Glomerular endothelial cell (primary cell): ENCODE data around the gene SPOP. TPM values are rescaled to one million over a fixed set of nuclear protein-coding genes. Genes with fewer than 3 reads are reported as not detected.
"Not testable (repeated sequence)": the region's sequence is repeated elsewhere in the genome, so short reads cannot be mapped to it uniquely, and the experiment has no call there.

Experiments
- DNase-seq: peaks from one replicate; pipeline ENCODE4 v3.0.0-alpha.2; 2011; ENCODE audit warnings: low read depth, low spot score; ENCODE audit errors: extremely low read depth
- total RNA-seq: library from RNA; depleted of rRNA; stranded (reverse); fragments of >200 nt; gene quantifications from 2 replicates; pipeline ENCODE4 v1.2.3, GENCODE V29; 2015

SPOP gene
- total RNA-seq, 1 donor from 2014 or later: 48.1 TPM

DNA sequence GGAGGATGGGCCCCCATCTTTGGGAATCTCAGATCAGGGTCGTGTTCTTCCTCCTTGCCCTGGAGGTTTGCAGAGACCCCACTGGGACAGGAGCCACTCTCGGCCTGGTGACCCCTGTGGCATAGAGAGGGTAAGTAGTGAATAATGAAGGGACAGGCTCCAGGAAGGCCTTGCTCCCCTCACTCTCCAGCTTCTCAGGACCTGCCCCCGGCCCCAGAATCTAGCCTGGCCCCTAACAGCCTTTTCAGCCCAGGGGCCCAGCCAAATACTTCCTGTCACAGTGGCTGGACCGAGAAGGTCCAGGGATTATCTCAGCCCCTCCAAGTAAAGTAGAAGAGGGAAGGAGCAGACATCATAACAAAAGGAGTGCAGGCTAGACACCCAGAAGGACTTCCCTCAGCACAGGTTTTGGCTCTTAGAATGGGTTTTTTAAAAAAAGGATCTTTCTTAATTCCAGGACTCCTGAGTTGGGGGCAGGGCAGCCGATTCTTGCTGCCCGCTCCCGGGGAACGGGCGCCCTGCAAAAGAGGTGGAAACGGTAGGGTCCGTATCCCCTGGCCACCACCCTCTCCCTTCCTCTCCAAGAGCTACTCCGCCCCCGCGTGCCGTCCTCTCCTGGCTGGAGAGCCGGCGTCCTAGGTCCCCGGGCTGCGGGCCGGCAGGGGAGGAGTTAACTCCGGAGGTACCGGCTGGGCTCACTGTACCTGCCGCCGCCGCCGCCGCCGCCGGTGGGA is 102.8 kb downstream of the SPOP start:
- no peak for DNase-seq

- no peak for DNase-seq
Observed at GRCh38 chr17:49574323-49574781, 103.5 kb downstream of the SPOP start.

- no peak for DNase-seq
Observed at GRCh38 chr17:49573510-49574322, 104.2 kb downstream of the SPOP start.

DNA sequence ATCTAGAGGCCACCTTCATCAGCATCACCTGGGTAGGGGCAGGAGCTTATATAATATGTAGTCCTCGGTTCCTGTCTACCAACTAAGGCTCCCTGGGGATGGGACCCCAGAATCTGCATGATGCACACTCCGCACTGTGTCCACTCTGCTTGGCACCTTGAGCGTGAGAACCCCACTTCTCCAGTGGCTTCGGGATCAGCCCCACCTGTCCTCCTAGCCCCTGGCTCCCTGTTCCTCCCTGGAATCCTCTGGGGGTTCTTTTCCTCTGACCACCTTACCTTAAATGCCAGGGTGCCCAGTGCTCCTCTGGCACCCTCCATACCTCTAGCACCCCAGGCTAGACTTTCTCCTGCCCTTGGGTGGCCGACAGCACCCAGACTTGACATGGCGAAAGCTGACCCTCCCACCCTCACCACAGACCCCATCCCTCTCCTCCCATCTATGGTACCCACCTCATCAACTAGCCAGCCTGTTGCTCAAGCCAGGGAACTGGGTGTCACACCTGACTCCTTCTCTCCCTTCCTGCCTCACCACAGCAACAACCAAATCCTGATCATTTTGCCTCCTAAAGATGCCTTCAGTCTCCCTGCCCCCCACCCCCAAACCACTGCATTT is 105.0 kb downstream of the SPOP start:
- DNase-seq: no peak

DNA sequence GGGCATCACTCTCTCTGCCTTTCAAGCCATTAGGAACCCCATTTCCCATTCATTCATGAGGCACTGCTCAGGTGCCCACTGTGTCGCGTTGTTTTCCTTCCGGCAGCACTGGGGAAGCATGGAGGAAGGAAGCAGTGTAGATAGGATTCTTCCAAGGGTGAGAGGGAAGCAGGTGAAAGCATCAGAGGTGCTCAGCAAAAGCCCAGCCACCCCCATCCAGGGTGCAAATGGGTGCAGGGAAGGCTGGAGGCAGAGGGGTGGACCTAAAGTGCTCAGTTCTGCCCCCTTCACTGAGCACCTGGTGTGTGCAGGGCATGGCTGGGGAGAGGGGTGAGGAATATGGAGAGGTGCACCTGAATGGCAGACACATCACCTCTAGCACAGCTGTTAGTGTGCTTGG is 105.7 kb downstream of the SPOP start:
- no peak for DNase-seq

- no peak for DNase-seq
Observed at GRCh38 chr17:49571764-49572163, 106.1 kb downstream of the SPOP start.

DNA sequence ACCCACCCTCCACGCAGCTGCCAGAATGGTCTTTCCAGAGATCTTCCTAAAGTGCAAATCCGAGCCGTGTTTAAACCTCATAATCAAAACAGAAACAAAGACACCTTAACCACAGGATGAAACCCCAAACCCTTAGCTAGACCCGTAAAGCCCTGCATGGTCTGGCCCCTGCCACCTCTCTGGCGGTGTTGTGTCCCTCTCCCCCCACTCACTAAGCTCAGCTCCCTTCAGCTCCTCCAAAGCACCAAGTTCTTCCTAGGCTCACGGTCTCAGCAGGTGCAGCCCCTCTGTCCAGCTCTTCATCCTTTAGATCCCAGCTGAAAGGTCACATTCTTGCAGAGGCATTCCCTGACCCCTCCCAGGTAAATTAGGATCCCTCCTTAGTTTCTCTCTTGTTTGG is 106.6 kb downstream of the SPOP start:
- no peak for DNase-seq

DNA sequence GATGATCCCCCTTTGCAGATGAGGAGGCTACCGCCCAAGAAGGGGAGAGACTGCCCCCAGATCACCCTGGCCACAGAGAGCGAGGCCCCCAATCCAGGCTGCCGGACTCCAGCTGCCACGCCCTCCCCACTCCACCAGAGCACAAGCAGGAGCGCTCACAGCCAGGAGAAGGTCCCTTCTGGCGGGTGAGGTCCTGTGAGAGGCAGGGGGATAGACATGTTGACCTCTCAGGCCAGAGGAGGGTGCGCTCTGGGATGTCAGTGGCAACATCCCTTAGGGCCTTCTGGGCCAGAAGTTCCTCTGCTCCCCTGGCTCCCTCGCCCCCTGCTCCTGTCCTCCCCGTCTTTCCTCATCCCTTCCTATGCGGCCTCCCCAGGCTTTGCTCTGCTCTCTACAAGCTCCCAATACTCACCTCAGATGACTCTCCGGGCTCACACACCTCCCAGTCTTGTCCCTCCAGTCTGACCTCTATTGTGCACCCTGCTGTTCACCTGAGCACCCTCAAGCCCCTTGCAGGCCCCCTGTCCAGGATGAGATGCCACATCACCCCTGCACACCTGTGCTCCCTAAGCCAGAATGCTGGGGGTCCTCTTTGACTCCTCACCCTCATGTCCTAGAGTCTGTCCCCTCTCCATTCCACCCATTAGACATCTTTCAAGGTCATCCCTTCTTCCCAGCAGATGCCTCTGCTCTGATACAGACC is 107.2 kb downstream of the SPOP start:
- DNase-seq: no peak

GRCh38 chr17:49568695-49569047 is 109.2 kb downstream of the SPOP start:
- not testable (repeated sequence) for DNase-seq

- peak; percentile 42 for DNase-seq
Observed at GRCh38 chr17:49567871-49568694, 109.8 kb downstream of the SPOP start.

DNA sequence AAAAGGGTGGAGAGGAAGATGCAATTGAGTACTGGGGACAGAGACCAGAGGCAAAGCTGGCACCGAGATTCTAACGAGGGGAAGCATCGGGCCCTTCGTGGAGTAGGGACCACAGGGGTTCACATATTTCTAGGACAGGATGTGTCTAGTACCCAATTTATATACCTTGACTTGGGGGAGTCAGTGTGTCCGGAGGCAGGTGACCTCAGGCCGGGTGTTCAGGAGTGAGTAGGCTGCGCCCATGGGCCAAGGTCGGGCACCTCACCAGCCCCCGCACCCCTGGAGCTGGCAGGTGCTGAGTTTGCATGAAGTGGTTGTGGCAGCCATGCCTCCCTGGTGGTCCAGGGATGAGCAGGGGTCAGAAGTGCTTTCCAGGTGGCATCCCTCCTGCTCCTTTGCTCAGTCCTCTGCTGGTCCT is 110.8 kb downstream of the SPOP start:
- DNase-seq: no peak

DNA sequence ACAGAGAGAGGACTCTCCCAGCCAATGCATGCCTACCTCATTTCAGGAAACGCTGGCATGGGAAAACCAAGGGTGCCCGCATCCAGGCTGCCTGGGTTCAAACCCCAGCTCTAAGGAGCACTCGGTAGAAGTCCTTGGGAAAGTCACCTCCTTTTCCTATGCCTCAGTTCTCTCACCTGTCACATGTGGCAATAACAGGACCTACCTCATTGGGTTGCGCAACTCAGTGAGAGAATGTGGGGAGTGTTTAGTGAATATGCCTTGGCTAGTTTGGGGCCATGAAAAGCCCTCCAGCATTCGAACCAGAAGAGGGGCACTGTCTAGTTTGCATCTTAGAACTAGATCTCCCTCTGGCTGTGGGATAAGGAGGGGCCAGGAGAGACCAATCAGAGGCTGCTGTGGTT is 111.2 kb downstream of the SPOP start:
- no peak for DNase-seq

DNA sequence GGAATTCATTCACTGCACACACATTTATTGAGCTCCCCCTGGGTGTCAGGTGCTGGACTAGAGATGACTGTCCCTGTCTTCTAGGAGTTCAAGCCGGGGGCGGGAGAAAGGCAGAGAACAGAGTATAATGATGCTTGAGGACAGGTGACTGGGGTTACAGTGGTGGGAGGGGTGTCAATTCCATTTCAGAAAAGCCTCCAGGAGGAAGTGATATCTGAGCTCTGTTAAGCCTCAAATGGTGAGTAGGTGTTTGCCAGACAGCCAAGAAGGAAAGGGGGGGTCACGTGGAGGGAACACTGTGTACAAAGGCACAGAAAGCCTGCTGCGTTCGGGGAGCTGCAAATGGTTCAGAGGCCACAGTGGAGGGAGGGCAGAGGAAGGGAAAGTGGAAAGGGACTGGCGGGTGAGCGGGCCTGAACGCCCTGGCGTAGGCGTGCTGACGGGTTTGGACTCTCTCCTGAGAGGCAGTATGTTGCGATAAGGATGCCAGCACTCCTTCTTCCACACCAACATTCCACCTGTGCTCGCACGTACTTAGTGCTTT is 111.9 kb downstream of the SPOP start:
- no peak for DNase-seq

- DNase-seq: no peak
Observed at GRCh38 chr17:49564638-49565037, 113.3 kb downstream of the SPOP start.

GRCh38 chr17:49557312-49558024 is 120.4 kb downstream of the SPOP start:
- DNase-seq: no peak

GRCh38 chr17:49556223-49556943 is 121.5 kb downstream of the SPOP start:
- no peak for DNase-seq

GRCh38 chr17:49555495-49556222 is 122.2 kb downstream of the SPOP start:
- no peak for DNase-seq
